GM12865 (cell line): ENCODE measurements around the gene IFITM5.

Experiments used
- DNase-seq: peaks from one replicate; pipeline ENCODE4 v3.0.0; 2010; ENCODE audit warnings: low read depth
- H3K4me3 ChIP-seq: 2 replicates; pipeline ENCODE4 v1.5.1; 2011; ENCODE audit warnings: mild to moderate bottlenecking, low read depth, low read length, control low read depth
- CTCF ChIP-seq: IDR thresholded peaks from 2 replicates; pipeline ENCODE4 v1.5.1; 2011; ENCODE audit warnings: low read length, control low read depth, low read depth, inconsistent platforms; ENCODE audit not compliant: insufficient read depth; ENCODE audit errors: missing control alignments

Gene IFITM5

GRCh38 chr11:279040-279965 is 20.0 kb downstream of the IFITM5 start:
- no peak overlapping the region for H3K4me3 ChIP-seq

GRCh38 chr11:278001-278951 is 21.1 kb downstream of the IFITM5 start, which contains the start of gene NLRP6:
NLRP6 (plus strand) TSS chr11:278407; CDS start chr11:278570, 163 bp downstream.
- no peak within 1 kb of the TSS for H3K4me3 ChIP-seq
- TF ChIP-seq CTCF = no peak
- DNase-seq = no peak

More at GRCh38 chr11:279040-279965, 20.0 kb downstream of the IFITM5 start:
- DNase-seq = no peak
- no peak for TF ChIP-seq CTCF

GRCh38 chr11:276219-276618 is 23.1 kb downstream of the IFITM5 start:
- TF ChIP-seq CTCF = no peak
- no peak overlapping the region for H3K4me3 ChIP-seq
- DNase-seq = no peak

GRCh38 chr11:272931-273198 is 26.5 kb downstream of the IFITM5 start:
- TF ChIP-seq CTCF = no peak
- no peak overlapping the region for H3K4me3 ChIP-seq
- no peak for DNase-seq

- H3K4me3 ChIP-seq = no peak overlapping the region
- no peak for TF ChIP-seq CTCF
- no peak for DNase-seq
Observed at GRCh38 chr11:272195-272930, 27.0 kb downstream of the IFITM5 start.

GRCh38 chr11:271319-271715 is 28.0 kb downstream of the IFITM5 start:
- no peak for TF ChIP-seq CTCF
- DNase-seq = no peak
- no peak overlapping the region for H3K4me3 ChIP-seq
